A549 treated with dexamethasone at 1 μM for 4 hours (cell line): ENCODE measurements around the gene GABRA1. TPM values are rescaled to one million over a fixed set of nuclear protein-coding genes. Genes with fewer than 3 reads are reported as not detected.

ENCODE experiments used
- total RNA-seq: library from RNA; stranded (reverse); fragments of 200-300 nt; extraction: Qiagen RNA extraction; gene quantifications from 5 replicates; pipeline ENCODE4 v1.2.3, GENCODE V29; 2022

The GABRA1 gene
- not detected in 5 replicates for total RNA-seq

DNA sequence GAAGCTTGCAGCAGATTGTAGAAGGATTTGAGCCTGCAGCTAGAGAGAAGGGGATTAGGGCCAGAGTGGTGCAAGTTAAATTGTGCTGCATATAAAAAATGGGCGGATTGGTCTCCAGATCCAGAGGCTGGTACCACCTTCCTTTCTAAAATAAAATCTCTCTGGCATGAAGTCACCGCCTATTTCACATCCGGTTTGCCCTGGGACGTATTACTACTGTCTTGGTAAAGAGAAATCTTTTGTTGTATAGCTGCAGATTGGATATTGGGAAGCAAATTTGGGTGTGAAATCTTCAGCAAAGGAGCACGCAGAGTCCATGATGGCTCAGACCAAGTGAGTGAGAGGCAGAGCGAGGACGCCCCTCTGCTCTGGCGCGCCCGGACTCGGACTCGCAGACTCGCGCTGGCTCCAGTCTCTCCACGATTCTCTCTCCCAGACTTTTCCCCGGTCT lies at the start of gene GABRA1:
TSS of gene GABRA1 (plus strand) at position 180 of the 451 bp plus-strand sequence. CDS start 2,691 bp downstream, outside the sequence.

Other genes with a start within 250 kb of the GABRA1 start
- gene GABRA6, start 162.4 kb upstream of the GABRA1 start, total RNA-seq = not detected in 5 replicates
- not detected in 5 replicates for gene GABRG2, start 219.7 kb downstream of the GABRA1 start, total RNA-seq